Stimulated activated CD4-positive, alpha-beta T cell treated with anti-CD3 and anti-CD28 coated beads, Interleukin-15, amount 100 ng/mL, for 48 hours (primary cell): Measurements from ENCODE around the gene MPRIP.

Source experiments
- DNase-seq, 2 donors: peaks; one replicate each; pipeline ENCODE4 v3.0.0-alpha.2; 2020; ENCODE audit warnings: low read depth in 2 of 2

The MPRIP gene

GRCh38 chr17:17213775-17214174 lies 171.5 kb downstream of the MPRIP start:
- DNase-seq: no peak

DNA sequence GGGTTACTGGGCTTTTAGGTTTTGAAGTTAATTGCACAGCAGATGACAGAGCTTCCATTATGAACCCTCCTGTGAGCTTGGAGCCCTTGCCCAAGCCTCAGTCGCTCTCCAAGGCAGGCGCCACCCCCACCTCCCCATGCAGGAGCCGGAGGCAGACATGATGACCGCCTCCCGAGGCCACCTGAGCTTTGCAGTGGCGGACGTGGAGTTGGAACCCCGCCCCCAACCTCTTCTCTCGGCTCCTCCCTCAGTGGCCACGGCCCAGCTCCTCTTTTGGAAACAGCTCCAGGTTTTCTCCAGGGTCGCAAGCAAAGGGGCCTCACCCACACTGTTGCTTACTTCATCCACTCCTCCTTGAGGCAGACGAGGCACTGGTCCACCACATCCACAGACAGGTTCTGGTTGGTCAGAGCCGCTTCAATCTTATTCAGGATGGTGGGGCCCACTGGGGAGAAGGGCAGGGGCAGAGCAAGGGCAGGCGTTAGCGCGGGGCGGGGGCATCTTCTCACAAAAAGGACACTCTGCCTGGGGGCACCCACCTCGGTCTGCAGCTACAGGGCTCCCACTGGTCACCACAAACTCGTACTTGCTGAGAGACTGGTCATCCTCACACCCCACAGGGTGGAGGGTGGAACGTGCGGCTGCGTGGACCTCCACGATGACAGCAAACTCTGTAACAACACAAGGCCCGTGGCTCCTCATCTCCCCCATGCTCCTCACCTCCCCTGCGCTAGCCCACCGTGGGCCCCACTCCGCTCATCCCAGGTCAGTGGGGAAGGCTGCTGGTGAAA lies 172.6 kb downstream of the MPRIP start:
- no peak for DNase-seq

DNA sequence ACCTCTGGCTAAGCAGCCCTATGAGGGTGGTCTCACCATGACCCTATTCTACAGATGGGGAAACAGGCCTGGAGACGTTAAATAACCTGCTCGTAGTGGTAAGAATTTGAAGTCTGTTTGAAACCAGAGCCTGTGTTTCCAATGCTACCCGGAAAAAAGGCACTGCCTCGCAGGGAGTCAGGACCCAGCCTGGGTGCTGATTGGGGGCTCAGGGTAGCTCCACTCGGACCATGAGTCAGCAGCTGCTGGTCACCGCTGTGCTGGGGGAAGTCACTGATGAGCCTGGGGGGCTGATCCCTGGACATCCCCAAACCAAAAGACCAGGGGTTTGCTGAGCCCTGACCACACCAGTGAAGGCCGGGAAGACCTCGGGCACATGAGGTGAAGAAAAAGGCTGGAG lies 173.3 kb downstream of the MPRIP start:
- no peak for DNase-seq

DNA sequence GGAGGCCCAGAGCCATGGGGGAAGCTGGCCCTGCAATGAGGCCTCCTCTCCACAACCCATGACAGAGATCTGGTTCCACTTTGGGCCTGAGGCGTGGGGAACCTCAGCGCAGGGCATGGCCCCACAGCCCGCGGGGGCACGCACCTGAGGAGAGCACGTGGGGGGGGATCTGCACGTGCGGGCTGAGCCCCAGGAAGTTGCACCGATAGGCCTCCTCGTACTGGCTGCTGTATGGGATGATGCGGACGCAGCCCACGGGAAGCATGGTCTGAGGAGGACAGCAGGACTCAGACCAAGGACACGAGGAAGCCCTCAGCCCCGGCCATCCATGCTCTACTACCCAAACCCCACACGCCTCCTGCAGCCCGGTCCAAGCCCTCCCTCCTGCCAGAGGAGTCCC lies 174.0 kb downstream of the MPRIP start:
- DNase-seq: no peak

- DNase-seq: no peak
Measured at GRCh38 chr17:17216776-17217175, 174.5 kb downstream of the MPRIP start.

DNA sequence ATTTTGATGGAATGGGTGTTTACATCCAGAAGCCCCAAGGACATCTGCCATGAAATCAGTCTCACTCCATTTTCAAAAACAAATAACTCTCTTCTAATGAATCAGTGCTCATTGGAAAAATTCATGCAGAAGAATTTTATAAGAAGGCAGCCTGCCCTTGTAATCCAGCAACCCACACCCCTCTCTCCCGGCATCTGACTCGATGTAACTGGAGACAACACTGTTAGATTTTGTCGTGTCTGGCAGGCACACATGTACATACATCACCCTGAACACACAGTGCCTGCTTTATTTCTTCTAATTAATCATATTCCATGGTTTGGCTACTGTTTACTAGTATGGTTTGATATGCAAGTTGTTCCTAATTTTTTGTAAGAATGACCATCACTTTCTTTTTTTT lies 175.7 kb downstream of the MPRIP start:
- no peak for DNase-seq

- no peak for DNase-seq
Measured at GRCh38 chr17:17220529-17220928, 178.3 kb downstream of the MPRIP start.

DNA sequence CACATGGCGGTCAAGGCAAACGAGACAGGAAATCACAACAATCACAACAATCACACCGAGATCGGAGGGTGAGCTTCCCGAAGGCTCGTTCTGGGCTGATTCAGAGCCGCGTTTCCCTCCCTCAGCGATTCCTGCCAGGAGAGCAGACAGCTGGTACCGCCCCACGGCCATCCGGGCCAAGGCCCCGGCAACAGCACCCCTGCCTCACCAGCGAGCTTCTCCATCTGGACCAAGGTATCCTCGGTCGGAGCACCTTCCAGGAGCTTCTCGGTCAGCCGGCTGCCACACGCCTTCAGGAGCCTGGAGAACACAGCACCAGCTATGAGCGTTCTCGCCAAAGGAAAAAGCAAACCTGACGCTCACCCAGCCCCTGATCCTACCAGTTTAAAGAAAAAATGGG lies 179.1 kb downstream of the MPRIP start:
- no peak for DNase-seq

DNA sequence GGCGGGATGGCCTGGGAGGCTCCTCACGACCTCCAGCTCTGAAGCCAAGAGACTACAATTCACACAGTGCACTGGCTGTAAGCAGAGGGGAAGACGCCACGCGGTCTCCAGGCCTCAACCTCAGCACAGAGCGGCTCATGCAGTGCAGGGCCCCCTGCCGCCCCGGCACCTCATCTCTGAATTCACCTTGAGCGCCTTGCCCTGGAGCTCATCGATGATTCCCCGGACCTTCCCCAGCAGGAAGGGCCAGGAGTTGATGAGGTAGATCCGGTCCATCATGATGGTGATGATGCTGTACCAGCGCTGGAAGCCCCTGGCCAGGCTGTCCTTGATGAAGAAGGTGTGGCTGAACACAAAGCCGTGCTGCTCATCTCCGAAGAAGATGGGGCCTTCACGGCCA lies 181.5 kb downstream of the MPRIP start:
- no peak for DNase-seq

DNA sequence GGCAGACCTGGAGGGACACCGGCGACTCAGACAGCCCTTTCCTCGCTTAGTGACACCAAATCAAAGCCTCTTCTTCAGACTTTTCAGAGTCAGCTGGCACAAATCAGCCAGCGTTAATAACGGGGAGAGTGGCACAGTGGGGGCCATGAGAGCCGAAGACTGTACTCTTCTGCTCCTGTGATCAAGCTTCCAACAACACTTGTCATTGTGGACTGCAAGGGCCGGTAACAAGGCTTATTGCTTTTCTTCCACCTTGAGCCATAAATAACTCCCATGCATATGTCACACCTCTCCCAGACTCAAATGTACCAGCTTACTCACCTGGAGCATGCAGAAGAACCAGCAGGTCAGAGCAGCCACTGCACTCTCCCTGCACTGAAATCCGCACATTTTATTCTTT lies 181.9 kb downstream of the MPRIP start:
- no peak for DNase-seq

- no peak for DNase-seq
Measured at GRCh38 chr17:17225901-17226300, 183.6 kb downstream of the MPRIP start.

DNA sequence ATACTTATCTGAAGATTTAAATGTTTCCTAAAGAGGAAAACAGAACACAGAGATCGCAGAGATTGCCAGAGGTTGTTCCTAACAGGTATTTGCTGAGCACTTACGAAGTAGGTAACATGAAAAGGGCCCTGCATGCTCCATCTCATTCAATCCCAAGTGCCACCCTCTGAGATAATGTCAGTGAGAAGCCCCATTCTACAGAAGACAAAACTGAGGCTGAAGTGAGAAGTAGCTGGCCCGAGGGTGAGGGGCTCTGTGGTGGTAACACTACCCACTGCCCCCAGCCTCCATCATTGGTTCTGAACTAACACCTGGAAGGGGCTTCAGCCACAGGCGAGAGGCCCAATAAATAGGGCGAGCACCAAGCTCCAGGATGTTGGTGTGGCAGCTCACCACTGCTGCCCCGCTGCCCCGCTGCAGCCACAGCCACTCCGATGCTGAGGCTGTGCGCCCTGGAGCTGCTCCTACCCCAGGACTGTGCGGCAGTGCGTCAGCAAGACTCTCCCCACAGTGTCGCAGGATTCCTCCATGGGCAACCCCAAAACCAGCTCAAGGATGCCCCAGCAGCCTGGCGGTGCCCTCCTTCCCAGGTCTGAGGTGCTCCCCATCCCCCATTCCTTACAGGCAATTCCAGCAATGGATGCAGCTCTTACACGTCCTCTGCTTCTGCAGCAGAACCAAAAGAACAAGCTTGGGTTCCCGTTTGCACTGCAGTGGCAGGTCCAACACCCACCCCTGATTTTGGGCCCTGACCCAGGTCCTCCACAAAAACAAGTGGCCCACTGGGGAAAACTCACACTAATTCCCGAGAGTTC lies 184.4 kb downstream of the MPRIP start:
- no peak for DNase-seq

DNA sequence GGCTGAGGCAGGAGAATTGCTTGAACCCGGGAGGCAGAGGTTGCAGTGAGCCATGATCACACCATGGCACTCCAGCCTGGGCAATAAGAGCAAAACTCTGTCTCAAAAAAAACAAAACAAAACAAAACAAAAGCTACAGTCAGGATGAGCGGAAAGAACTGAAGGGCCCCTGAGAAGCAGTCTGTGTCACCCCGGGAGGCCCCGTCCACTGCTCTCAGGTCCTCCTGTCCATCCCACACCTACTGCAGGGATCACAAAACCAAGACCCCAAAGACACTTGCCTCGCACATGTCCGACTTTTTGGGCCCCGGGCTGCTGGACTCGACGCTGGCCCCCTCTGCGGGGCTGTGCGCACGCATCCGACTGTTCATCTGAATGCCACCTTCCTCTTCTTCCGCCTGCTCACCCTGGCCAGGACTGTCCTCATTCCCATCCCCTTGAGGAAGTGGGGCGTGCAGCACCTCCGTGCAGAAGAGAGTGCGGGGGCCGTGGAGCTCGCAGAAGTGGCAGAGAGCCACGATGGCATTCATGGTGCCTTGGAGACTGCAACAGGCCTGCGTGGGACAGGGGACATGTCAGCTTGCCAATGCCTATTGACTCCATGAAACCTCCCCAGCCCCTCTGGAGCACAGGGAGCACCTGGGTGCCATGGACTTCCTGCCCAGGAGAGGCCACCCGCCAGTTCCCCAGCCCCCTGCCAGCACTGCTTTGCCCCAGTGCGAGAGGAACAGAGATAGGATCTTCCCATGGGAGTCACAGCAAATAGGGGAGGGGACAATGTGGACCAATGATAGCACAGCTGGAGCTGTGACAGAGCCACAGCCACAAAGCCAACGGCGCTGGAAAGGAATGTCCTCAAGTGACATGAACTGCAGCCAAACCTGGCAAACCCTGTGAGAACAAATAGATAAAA lies 185.6 kb downstream of the MPRIP start:
- no peak for DNase-seq

- DNase-seq: no peak
Measured at GRCh38 chr17:17228521-17229279, 186.4 kb downstream of the MPRIP start.

GRCh38 chr17:17229416-17230384 lies 187.4 kb downstream of the MPRIP start:
- no peak for DNase-seq

GRCh38 chr17:17231621-17232302 lies 189.5 kb downstream of the MPRIP start:
- no peak for DNase-seq

DNA sequence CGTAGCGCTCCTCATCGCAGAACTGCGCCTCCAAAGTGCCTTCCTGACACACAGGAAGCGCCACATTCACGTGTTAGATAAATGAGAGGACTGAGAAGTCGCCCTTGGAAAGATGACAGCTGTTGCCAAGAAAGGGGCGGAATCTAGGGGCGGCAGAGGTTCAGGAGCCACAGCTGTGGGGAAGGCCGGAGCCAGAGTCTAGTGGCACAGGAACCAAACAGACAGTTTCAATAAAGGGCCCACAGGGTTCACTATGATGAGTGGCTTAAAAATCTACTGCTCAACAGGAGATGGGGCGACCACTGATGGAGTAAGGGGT lies 190.0 kb downstream of the MPRIP start:
- no peak for DNase-seq

DNA sequence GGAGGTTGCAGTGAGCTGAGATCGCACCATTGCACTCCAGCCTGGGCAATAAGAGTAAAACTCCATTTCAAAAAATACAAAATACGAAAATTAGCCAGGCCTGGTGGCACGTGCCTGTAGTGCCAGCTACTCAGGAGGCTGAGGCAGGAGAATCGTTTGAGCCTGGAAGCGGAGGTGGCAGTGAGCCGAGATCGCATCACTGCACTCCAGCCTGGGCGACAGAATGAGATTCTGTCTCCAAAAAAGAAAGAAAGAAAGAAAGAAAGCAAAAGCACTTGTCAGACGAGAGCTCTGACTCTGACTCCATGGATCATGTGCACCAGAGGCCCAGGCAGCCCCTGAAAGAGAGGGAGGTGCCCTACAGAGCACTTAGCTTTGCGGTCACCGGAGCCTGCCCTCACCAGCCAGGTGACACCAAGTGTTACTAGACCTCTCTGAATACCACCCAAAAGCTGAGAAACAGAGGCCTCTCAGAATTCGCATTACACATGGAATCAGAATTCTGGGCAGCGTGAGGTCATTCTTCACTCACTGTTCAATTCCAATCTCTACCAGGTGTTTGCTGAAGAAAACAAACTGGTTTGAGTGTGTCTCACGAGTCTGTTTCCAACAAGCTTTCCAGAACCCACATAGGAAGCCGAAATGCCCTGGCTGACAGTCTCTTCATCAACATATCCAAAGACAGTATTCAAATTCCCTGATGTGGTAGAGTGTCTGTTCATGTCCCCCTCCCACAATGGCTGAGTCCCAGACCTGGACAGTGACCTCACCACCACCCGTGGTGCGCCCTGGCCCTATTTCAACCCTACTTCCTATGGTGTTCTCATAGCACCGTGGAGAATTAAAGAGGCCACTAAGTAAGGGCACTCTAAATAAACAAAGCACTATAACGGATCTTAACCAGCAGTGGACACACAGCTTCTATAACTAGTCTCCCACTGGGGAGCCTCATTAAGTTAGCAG lies 193.2 kb downstream of the MPRIP start:
- no peak for DNase-seq
